ENCODE measurements around the gene ARF1.

DNA sequence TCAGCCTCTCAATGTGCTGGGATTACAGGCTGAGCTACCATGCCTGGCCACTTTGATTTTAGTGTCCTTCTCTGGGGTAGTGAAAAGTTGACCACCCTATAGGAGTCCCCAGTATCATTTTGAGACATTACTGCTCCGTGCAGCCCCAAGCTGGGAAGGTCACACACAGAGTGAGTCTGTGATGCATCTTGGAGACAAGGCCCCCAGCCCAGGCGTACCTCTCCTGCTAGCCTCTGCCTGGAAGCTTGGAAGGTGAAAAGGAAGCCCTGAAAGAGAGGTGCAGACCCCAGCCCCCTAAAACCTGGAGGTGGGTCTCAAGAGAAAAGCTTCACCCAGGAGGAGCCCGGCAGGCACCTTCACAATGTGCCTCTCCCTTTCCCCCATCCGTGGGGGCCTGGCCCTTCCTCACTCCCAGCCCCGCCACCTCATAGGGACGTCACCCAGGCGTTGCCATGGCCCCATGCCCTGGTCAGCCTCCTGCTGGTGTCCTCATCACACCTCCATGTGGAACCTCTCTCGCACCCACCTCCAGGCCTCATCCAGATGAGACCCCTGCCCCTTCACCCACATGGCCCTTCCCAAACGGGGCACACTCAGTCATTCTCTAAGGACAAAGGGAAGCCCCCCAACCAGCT lies 5.6 kb upstream of the ARF1 start:
- TF ChIP-seq, protein P1, sequence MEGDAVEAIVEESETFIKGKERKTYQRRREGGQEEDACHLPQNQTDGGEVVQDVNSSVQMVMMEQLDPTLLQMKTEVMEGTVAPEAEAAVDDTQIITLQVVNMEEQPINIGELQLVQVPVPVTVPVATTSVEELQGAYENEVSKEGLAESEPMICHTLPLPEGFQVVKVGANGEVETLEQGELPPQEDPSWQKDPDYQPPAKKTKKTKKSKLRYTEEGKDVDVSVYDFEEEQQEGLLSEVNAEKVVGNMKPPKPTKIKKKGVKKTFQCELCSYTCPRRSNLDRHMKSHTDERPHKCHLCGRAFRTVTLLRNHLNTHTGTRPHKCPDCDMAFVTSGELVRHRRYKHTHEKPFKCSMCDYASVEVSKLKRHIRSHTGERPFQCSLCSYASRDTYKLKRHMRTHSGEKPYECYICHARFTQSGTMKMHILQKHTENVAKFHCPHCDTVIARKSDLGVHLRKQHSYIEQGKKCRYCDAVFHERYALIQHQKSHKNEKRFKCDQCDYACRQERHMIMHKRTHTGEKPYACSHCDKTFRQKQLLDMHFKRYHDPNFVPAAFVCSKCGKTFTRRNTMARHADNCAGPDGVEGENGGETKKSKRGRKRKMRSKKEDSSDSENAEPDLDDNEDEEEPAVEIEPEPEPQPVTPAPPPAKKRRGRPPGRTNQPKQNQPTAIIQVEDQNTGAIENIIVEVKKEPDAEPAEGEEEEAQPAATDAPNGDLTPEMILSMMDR (conservative IDR thresholded peaks at IDR 0.05; ENCODE audit: low read depth, low read length), result no peak
- TF ChIP-seq EZH2 (IDR thresholded peaks at IDR 0.05; ENCODE audit: borderline replicate concordance, low read depth, low read length, poor library complexity, severe bottlenecking), result no peak
